Measurements from ENCODE around the gene OIT3. TPM values are rescaled to one million over a fixed set of nuclear protein-coding genes. Genes with fewer than 3 reads are reported as not detected.
"Not testable (repeated sequence)": the region's sequence is repeated elsewhere in the genome, so short reads cannot be mapped to it uniquely, and the experiment has no call there.

The OIT3 gene
- total RNA-seq, 2 donors from 2014 or later, result 0.15 to 0.19 TPM

- H3K9me3 ChIP-seq, result no peaks in the 10 kb centered on the region
- intact Hi-C loops (cut with DNase I), result no loop called here
- no peak overlapping the region for H3K9ac ChIP-seq (ENCODE audit: low read depth in 2 of 2, low read length in 2 of 2)
- no peak overlapping the region for H3K27ac ChIP-seq
- no peak for DNase-seq
- H3K36me3 ChIP-seq, result no peaks in the 10 kb centered on the region
- H3K27me3 ChIP-seq, result no peaks in the 10 kb centered on the region
- TF ChIP-seq, protein P1, sequence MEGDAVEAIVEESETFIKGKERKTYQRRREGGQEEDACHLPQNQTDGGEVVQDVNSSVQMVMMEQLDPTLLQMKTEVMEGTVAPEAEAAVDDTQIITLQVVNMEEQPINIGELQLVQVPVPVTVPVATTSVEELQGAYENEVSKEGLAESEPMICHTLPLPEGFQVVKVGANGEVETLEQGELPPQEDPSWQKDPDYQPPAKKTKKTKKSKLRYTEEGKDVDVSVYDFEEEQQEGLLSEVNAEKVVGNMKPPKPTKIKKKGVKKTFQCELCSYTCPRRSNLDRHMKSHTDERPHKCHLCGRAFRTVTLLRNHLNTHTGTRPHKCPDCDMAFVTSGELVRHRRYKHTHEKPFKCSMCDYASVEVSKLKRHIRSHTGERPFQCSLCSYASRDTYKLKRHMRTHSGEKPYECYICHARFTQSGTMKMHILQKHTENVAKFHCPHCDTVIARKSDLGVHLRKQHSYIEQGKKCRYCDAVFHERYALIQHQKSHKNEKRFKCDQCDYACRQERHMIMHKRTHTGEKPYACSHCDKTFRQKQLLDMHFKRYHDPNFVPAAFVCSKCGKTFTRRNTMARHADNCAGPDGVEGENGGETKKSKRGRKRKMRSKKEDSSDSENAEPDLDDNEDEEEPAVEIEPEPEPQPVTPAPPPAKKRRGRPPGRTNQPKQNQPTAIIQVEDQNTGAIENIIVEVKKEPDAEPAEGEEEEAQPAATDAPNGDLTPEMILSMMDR (IDR thresholded peaks at IDR 0.05), result no peak
- no peak overlapping the region for H3K4me3 ChIP-seq
- H3K4me1 ChIP-seq, result no peaks in the 10 kb centered on the region
These were observed 17.2 kb downstream of the OIT3 start for GRCh38 chr10:72910705-72911104.

DNA sequence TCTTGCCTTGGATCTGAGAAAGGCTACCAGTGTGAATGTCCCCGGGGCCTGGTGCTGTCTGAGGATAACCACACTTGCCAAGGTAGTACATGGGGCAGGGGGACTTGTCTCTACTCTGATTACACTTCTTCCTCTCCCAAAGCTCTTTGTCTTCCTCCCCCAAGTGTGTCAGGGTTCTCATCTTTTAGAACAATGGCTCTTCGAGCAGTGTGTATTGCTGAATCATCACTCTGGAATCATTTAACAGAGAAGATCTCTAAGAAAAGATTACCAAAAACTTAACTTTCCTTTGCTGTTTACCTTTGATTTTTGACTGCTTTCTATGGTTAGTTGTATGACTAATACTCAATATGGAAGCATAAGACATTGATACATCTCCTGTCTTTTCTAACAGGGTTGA is 18.2 kb downstream of the OIT3 start:
- intact Hi-C loops (cut with DNase I), result no loop called here
- Histone ChIP-seq H3K9ac (ENCODE audit: low read depth in 2 of 2, low read length in 2 of 2) (no peak overlapping the region), H3K9me3 (no peaks in the 10 kb centered on the region), H3K27me3 (no peaks in the 10 kb centered on the region), H3K4me3 (no peak overlapping the region), H3K4me1 (no peaks in the 10 kb centered on the region), H3K36me3 (no peaks in the 10 kb centered on the region), H3K27ac (no peak overlapping the region)
- DNase-seq, result no peak
- TF ChIP-seq, protein P1 (IDR thresholded peaks at IDR 0.05), result no peak

- Histone ChIP-seq H3K27me3 (no peaks in the 10 kb centered on the region), H3K4me3 (no peak overlapping the region), H3K4me1 (no peaks in the 10 kb centered on the region), H3K9ac (ENCODE audit: low read depth in 2 of 2, low read length in 2 of 2) (no peak overlapping the region), H3K27ac (no peak overlapping the region), H3K9me3 (no peaks in the 10 kb centered on the region), H3K36me3 (no peaks in the 10 kb centered on the region)
- intact Hi-C loops (cut with DNase I), result no loop called here
- no peak for DNase-seq
- TF ChIP-seq, protein P1 (IDR thresholded peaks at IDR 0.05), result no peak
These were observed 19.2 kb downstream of the OIT3 start for GRCh38 chr10:72912736-72913135.

GRCh38 chr10:72913287-72913686 is 19.7 kb downstream of the OIT3 start:
- Histone ChIP-seq H3K27me3 (no peaks in the 10 kb centered on the region), H3K4me1 (no peaks in the 10 kb centered on the region), H3K9me3 (no peaks in the 10 kb centered on the region), H3K36me3 (no peaks in the 10 kb centered on the region), H3K9ac (ENCODE audit: low read depth in 2 of 2, low read length in 2 of 2) (no peak overlapping the region), H3K4me3 (no peak overlapping the region), H3K27ac (no peak overlapping the region)
- TF ChIP-seq, protein P1 (IDR thresholded peaks at IDR 0.05), result no peak
- DNase-seq, result no peak
- intact Hi-C loops (cut with DNase I), result no loop called here

DNA sequence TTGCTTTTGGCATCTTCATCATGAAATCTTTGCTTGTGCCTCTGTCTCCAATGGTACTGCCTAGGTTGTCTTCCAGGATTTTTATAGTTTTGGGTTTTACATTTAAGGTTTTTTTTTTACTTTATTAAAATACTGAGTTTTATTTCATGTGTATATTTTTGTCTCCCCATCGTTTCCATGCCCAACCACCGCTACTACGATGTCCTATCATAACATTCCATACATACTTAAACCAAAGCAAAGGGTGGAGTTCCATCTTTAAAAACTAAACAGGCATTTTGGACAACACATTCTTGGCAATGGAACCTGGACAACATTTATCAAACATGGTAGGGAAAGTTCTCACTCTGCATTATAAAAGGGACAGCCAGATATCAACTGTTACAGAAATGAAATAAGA is 23.7 kb downstream of the OIT3 start:
- H3K27me3 ChIP-seq, H3K4me3 ChIP-seq, DNase-seq: not testable (repeated sequence)

DNA sequence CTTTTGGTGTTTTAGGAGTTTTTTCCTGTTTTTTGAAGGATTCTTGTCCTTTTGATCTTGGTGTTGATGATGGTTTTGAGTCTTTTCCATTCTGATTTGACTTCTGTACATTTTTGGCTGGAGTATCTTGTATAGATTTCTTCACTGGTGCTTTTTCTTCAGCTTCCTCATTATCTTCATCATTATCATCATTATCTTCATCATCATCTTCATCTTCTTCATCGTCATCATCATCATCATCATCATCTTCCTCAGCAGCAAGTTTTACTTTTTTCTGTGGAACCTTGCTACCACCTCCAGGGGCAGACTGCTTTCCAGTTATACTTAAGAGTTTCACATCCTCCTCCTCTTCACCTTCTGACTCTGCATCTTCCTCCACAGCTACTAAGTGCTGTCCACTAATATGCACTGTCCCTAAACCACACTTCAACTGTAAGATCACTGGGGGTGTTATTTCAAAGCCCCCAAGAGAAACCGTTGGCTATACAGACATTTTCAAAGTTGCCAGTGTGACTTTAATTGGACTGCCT is 24.3 kb downstream of the OIT3 start:
- H3K27ac ChIP-seq; intact Hi-C loops (cut with DNase I); H3K9ac ChIP-seq (ENCODE audit: low read depth in 2 of 2, low read length in 2 of 2); H3K27me3 ChIP-seq; H3K4me1 ChIP-seq; DNase-seq; H3K4me3 ChIP-seq; H3K36me3 ChIP-seq; H3K9me3 ChIP-seq: not testable (repeated sequence)

More for the DNA sequence above, 23.7 kb downstream of the OIT3 start:
- H3K36me3 ChIP-seq; intact Hi-C loops (cut with DNase I); H3K9me3 ChIP-seq; H3K4me1 ChIP-seq; H3K27ac ChIP-seq; H3K9ac ChIP-seq (ENCODE audit: low read depth in 2 of 2, low read length in 2 of 2): not testable (repeated sequence)
